GM13976 (cell line): Measurements from ENCODE around the gene FUT9.

ENCODE experiments used
- DNase-seq: peaks from one replicate; pipeline ENCODE4 v3.0.0; 2012; ENCODE audit warnings: low spot score
- in situ Hi-C: fragments of 300-500 bp; cut with MboI; formaldehyde crosslinking; loops from one replicate; pipeline ENCODE4 v1.12.0; 2022; ENCODE audit warnings: low sequenced_read_pairs, mixed read lengths, inconsistent platforms; ENCODE audit not compliant: unreplicated experiment
- TF ChIP-seq, protein P1 (sequence below): IDR thresholded peaks from 2 replicates; pipeline ENCODE4 v1.5.1; 2012; ENCODE audit warnings: borderline replicate concordance, mild to moderate bottlenecking; ENCODE audit not compliant: insufficient read depth; ENCODE audit errors: extremely low read depth, missing control alignments, control extremely low read depth

FUT9 gene

DNA sequence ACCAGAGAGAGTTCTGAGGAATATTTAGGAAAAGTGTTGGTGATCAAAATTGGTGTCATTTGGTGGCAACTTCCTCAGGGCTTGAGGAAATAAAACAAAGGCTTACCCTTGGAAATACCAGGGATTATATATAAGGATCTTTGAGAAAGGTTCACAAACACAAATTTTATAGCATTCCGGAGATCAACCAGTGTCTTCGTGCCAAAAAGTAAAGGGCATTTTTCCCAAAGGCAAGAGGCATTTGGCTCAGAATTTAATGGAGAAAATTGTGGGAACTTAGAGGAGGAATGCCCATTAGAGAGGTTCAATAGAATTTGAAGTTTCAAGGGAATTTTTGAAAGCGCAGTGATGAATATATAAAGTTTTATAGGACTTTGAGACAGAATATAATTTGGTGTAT, 179.5 kb downstream of the FUT9 start:
- DNase-seq = no peak
- in situ Hi-C loops = no loop called here
- TF ChIP-seq, protein P1, sequence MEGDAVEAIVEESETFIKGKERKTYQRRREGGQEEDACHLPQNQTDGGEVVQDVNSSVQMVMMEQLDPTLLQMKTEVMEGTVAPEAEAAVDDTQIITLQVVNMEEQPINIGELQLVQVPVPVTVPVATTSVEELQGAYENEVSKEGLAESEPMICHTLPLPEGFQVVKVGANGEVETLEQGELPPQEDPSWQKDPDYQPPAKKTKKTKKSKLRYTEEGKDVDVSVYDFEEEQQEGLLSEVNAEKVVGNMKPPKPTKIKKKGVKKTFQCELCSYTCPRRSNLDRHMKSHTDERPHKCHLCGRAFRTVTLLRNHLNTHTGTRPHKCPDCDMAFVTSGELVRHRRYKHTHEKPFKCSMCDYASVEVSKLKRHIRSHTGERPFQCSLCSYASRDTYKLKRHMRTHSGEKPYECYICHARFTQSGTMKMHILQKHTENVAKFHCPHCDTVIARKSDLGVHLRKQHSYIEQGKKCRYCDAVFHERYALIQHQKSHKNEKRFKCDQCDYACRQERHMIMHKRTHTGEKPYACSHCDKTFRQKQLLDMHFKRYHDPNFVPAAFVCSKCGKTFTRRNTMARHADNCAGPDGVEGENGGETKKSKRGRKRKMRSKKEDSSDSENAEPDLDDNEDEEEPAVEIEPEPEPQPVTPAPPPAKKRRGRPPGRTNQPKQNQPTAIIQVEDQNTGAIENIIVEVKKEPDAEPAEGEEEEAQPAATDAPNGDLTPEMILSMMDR = no peak

DNA sequence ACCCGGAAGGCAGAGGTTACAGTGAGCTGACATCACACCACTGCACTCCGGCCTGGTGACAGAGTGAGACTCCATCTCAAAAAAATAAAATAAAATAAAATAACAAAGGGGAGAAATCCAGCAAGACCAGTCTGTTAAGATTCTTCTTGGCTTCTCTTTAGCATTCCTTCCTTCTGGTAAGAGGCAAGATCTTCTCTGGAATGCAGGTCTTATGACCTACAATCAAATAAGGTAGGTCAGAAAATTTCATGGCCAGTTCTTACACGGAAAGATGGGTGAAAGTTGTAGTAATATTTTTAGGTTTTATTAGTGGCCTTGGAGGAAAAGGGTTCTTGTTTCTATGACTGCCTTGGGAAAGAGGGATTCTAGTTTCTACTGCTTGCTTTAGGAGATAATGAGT, 180.9 kb downstream of the FUT9 start:
- TF ChIP-seq, protein P1 = no peak
- in situ Hi-C loops = no loop called here
- DNase-seq = no peak

DNA sequence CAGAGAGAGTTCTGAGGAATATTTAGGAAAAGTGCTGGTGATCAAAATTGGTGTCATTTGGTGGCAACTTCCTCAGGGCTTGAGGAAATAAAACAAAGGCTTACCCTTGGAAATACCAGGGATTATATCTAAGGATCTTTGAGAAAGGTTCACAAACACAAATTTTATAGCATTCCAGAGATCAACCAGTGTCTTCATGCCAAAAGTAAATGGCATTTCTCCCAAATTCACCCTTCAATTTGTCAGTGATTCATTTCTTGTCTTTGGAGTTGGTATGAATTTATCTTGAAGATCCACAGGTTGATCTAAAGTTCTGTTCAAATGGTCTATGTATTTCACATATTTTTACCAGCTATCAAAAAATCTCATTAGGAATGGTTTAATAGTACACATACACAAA, 181.5 kb downstream of the FUT9 start:
- in situ Hi-C loops = no loop called here
- TF ChIP-seq, protein P1 = no peak
- no peak for DNase-seq

DNA sequence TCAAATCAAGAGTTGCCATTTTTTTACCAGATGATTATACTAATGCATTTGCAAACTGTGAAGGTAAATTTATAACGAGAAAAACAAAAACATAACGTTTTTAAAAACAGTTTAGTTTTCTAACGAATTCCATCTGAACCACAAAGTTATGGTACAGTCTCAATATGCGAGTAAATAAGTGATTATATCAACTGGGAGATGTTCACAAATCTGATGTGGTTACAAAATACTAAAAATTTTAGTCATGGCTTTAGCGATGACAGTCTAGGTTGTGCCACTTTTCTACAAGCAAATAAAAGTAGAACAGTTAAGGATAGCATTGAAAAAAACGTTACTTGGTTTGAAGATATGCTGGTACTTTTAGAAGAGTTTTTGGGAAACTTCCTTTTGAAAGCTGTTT, 186.8 kb downstream of the FUT9 start:
- in situ Hi-C loops = no loop called here
- DNase-seq = no peak
- TF ChIP-seq, protein P1 = no peak

DNA sequence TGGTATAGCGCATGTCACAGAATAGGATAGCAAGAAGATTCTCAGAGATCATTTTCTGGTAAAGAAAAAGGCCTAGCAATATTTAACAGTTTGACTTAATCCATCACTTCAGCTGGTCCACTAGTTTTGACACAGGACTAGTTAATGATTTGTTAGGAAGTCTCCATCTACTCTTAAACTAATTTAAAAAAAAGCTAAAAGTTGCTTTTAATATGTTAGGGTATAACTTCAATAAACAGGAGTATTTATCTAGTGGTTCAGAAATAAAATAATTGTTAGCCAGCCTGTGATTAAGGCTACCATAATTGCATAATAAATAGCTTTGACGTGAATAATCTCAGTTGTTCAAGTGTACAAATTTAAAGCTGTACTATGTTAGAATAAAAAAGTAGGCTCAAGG, 195.6 kb downstream of the FUT9 start:
- TF ChIP-seq, protein P1 = no peak
- DNase-seq = no peak
- in situ Hi-C loops = no loop called here

DNA sequence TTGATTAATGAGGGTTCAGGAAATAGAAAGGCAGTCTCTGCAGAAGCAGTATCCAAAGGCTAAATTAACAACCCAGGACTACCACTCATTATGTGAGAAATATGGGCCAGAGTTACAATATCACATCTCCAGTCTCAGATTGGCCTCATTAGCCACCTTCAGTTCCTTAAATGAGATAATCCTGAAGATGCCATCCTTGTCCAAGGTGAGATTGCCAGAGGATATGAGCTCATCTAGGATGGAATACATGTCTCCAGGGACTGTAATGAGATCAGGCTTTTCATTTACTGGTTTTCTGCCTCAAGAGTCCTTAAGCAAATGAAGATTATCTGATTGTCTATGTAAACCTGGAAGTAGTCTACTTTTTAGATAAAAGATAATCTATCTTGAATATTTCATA, 196.3 kb downstream of the FUT9 start:
- DNase-seq = no peak
- TF ChIP-seq, protein P1 = no peak
- in situ Hi-C loops = no loop called here

DNA sequence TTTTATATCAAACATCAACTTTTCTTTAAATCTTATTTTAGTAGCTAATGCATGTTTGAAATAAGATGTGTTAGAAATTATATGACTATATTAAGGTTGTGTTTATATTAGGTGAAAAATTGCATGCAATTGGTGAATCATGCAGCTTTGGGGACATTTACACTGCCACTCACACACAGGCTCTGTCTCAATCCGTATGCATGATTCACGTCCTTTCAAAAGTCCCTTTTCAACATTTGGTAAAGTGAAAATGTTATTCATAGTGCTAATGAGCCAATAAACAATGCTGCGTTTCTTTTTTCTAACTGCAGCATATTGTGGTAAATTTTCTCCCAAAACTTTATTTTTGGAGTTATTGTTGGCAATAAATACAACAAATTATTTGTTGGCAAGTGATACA, 198.0 kb downstream of the FUT9 start:
- no peak for DNase-seq
- in situ Hi-C loops = no loop called here
- TF ChIP-seq, protein P1 = no peak
